Anterior cingulate cortex (tissue), 58 donors: ENCODE results near the gene PFDN4.
A peak's percentile ranks its signal among the peaks of the same experiment; 100 is the strongest.
"Not testable (repeated sequence)": the region's sequence is repeated elsewhere in the genome, so short reads cannot be mapped to it uniquely, and the experiment has no call there.

Source experiments
- DNase-seq, 58 donors: peaks; one replicate each; lab custom pipeline; 2025; lab: John Stamatoyannopoulos, UW

PFDN4 gene

GRCh38 chr20:54263116-54263690 lies 55.3 kb downstream of the PFDN4 start:
- DNase-seq = no peak

DNA sequence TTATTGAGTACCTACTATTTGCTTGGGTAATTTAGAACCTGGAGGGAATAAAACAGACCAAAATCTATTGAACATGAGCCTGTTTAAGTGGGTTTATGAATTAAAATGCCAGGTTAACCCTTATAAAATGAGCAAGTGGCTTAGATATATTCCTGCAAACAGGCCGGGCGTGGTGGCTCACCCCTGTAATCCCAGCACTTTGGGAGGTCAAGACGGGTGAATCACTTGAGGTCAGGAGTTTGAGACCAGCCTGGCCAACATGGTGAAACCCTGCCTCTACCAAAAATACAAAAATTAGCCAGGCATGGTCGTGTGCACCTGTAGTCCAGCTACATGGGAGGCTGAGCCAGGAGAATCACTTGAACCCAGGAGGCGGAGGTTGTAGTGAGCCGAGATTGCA lies 57.9 kb downstream of the PFDN4 start:
- DNase-seq = not testable (repeated sequence)

DNA sequence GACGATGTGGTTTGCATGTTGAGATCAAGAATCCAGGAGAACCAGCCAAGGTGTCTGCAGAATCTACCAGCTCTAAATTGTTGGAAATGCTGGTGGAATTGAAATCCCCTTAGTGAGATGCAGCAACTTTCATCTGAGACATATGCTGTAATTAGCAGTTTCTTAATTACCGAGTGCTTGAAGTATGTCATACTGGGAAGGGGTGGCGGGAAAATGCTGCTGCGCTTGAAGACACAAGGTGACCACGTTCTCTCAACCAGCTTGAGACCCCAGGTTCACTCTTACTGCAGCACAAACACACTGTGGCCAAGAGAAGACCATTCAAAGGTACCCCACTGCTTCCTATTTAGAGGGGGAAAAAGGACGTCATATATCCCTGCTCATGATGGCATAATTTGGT lies 59.0 kb downstream of the PFDN4 start:
- no peak for DNase-seq

- peak in 3 of 58 donors; percentile 9 to 35 (median 25) for DNase-seq
Observed at GRCh38 chr20:54267483-54268003, 59.7 kb downstream of the PFDN4 start.

DNA sequence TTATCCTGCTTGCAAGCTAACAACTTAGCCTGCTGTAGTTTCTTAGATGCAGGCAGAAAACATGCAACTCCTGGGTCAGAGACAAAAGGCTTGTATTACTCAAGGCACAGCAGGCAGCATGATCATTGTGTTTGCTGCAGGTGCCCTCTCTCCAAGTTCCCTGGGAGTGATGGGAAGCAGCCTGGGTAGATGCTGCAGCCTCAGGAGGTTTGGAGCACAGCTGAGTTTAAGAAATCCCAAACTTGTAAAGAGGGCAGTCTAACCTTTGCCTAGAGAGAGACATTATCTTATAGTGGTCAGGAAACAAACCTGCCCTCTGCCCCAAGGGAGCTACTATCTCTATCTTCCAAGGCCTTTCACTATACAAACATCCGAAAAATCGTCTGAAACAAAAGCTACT lies 61.1 kb downstream of the PFDN4 start:
- DNase-seq = peak in 1 of 58 donors; percentile 0
